DND-41 (cell line): ENCODE results near the gene TBC1D32.
"Not testable (repeated sequence)": the region's sequence is repeated elsewhere in the genome, so short reads cannot be mapped to it uniquely, and the experiment has no call there.

ENCODE experiments used
- ATAC-seq: fragments of 200-7000 bp; cut with Tn5 transposase; 3 replicates; pipeline ENCODE4 v1.9.1; 2021; ENCODE audit warnings: low read depth; ENCODE audit not compliant: insufficient read depth
- DNase-seq: peaks from one replicate; pipeline ENCODE4 v3.0.0-alpha.2; 2020
- H2AFZ ChIP-seq: 2 replicates; pipeline ENCODE4 v1.6.0; 2012; ENCODE audit warnings: low read depth, low read length
- H3K27ac ChIP-seq: 2 replicates; pipeline ENCODE4 v1.5.1; 2012; ENCODE audit warnings: low read length, inconsistent platforms
- H3K27me3 ChIP-seq: fragments of 200-600 bp; sonication (generic); 2 replicates; pipeline ENCODE4 v1.6.0; 2012; ENCODE audit warnings: low read length, mild to moderate bottlenecking, inconsistent platforms; ENCODE audit not compliant: insufficient read depth, poor library complexity
- H3K36me3 ChIP-seq: 2 replicates; pipeline ENCODE4 v1.5.1; 2012; ENCODE audit warnings: low read length, inconsistent platforms; ENCODE audit not compliant: insufficient read depth
- H3K4me1 ChIP-seq: 2 replicates; pipeline ENCODE4 v1.5.1; 2012; ENCODE audit warnings: mild to moderate bottlenecking, low read length; ENCODE audit not compliant: insufficient read depth
- H3K4me2 ChIP-seq: 2 replicates; pipeline ENCODE4 v1.6.0; 2012; ENCODE audit warnings: mild to moderate bottlenecking, moderate library complexity, low read length, inconsistent platforms; ENCODE audit not compliant: insufficient read depth
- H3K4me3 ChIP-seq, 2 experiments: fragments of 200-600 bp in 1 of 2; shearing (Covaris generic) in 1 of 2; 2 replicates each; pipeline ENCODE4 v1.5.1; 2012 to 2016; ENCODE audit warnings: inconsistent platforms in 2 of 2, low read length in 2 of 2, mild to moderate bottlenecking in 2 of 2, low read depth in 1 of 2, moderate library complexity in 1 of 2
- H3K79me2 ChIP-seq: 2 replicates; pipeline ENCODE4 v1.6.0; 2012; ENCODE audit warnings: low read length, inconsistent platforms; ENCODE audit not compliant: insufficient read depth
- H3K9ac ChIP-seq: 2 replicates; pipeline ENCODE4 v1.6.0; 2012; ENCODE audit warnings: low read depth, mild to moderate bottlenecking, inconsistent platforms, low read length, moderate library complexity
- H3K9me3 ChIP-seq: 2 replicates; pipeline ENCODE4 v1.5.1; 2012; ENCODE audit warnings: low read length, moderate library complexity, mild to moderate bottlenecking, inconsistent platforms; ENCODE audit not compliant: insufficient read depth, severe bottlenecking
- H4K20me1 ChIP-seq: 2 replicates; pipeline ENCODE4 v1.6.0; 2012; ENCODE audit warnings: low read length; ENCODE audit not compliant: insufficient read depth
- EZH2 ChIP-seq: IDR thresholded peaks from 3 replicates; pipeline ENCODE4 v1.6.1; 2012; ENCODE audit warnings: borderline replicate concordance, low read depth, mild to moderate bottlenecking, moderate library complexity, low read length, inconsistent platforms; ENCODE audit not compliant: severe bottlenecking
- TF ChIP-seq, protein P1 (sequence below): IDR thresholded peaks from 2 replicates; pipeline ENCODE4 v1.5.1; 2012; ENCODE audit warnings: borderline replicate concordance, low read length, moderate library complexity, mild to moderate bottlenecking; ENCODE audit not compliant: poor library complexity, severe bottlenecking; ENCODE audit errors: extremely low read depth

TBC1D32 gene

DNA sequence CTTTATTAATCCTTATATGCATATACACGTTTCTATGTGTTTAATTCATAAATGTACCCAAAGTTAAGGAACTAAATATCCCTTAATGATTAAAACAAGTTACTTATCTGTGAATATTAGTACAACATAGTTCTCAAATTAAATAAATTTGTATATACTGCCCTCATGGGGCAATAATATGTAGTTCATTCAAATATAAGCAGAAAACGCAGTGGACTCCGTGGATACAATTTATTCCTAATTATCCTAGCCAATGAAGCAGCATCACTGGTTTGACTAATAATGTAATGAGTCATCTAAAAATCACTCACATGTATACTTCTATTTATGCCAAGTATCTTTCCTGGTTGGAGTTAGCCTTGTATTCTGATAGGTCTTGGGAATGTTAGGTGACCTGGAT is 111.6 kb downstream of the TBC1D32 start:
- Histone ChIP-seq H3K79me2 (no peaks in the 10 kb centered on the region), H3K9me3 (no peaks in the 10 kb centered on the region), H3K27ac (no peak overlapping the region), H3K27me3 (no peaks in the 10 kb centered on the region), H3K4me2 (no peak overlapping the region), H3K4me3 (no peak overlapping the region), H4K20me1 (no peaks in the 10 kb centered on the region), H3K36me3 (peaks cover 26% of the 10 kb centered on the region; the same call in 1 of the 2 replicates), H2AFZ (no peak overlapping the region), H3K9ac (no peak overlapping the region), H3K4me1 (no peaks in the 10 kb centered on the region)
- DNase-seq: no peak
- TF ChIP-seq EZH2: no peak
- TF ChIP-seq, protein P1, sequence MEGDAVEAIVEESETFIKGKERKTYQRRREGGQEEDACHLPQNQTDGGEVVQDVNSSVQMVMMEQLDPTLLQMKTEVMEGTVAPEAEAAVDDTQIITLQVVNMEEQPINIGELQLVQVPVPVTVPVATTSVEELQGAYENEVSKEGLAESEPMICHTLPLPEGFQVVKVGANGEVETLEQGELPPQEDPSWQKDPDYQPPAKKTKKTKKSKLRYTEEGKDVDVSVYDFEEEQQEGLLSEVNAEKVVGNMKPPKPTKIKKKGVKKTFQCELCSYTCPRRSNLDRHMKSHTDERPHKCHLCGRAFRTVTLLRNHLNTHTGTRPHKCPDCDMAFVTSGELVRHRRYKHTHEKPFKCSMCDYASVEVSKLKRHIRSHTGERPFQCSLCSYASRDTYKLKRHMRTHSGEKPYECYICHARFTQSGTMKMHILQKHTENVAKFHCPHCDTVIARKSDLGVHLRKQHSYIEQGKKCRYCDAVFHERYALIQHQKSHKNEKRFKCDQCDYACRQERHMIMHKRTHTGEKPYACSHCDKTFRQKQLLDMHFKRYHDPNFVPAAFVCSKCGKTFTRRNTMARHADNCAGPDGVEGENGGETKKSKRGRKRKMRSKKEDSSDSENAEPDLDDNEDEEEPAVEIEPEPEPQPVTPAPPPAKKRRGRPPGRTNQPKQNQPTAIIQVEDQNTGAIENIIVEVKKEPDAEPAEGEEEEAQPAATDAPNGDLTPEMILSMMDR: no peak
- no peak for ATAC-seq

DNA sequence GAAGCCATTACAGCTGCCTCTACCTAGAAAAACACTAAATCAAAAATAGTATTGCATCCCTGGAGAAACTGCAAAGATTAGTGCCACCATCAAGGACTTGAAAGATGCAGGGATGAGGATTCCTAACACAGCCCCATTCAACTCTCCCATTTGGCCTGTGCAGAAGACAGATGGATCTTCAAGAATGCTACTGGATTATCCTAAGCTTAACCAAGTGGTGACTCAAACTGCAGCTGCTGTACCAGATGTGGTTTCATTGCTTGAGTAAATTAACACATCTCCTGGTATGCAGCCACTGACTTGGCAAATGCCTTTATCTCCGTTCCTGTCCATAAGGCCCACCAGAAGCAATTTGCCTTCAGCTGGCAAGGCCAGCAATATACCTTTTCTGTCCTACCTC is 117.4 kb downstream of the TBC1D32 start:
- TF ChIP-seq, protein P1: no peak
- TF ChIP-seq EZH2: no peak
- H2AFZ ChIP-seq: no peak overlapping the region
- peaks cover 31% of the 10 kb centered on the region for H3K9me3 ChIP-seq
- H3K4me2 ChIP-seq: no peak overlapping the region
- H3K79me2 ChIP-seq: no peaks in the 10 kb centered on the region
- H3K9ac ChIP-seq: no peak overlapping the region
- DNase-seq (no peak), ATAC-seq (no peak)
- no peak overlapping the region for H3K4me3 ChIP-seq
- H4K20me1 ChIP-seq: no peaks in the 10 kb centered on the region
- H3K36me3 ChIP-seq: peaks cover 47% of the 10 kb centered on the region
- H3K27me3 ChIP-seq: no peaks in the 10 kb centered on the region
- H3K27ac ChIP-seq: no peak overlapping the region
- no peaks in the 10 kb centered on the region for H3K4me1 ChIP-seq

DNA sequence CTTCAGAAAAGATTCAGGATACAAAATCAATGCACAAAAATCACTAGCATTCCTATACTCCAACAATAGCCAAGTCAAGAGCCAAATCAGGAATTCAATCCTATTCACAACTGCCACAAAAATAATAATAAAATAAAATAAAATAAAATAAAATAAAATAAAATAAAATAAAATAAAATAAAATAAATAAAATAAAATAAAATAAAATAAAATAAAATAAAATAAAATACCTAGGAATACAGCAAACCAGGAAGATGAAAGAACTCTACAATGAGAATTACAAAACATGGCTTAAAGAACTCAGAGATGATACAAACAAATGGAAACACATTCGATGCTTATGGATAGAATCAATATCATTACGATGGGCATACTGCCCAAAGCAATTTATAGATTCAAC is 120.9 kb downstream of the TBC1D32 start:
- not testable (repeated sequence) for H3K4me3 ChIP-seq, H3K79me2 ChIP-seq, H2AFZ ChIP-seq, H3K27me3 ChIP-seq, H4K20me1 ChIP-seq, H3K4me2 ChIP-seq, DNase-seq, H3K9ac ChIP-seq, ATAC-seq, H3K4me1 ChIP-seq, H3K27ac ChIP-seq
- Histone ChIP-seq H3K9me3 (peaks cover 31% of the 10 kb centered on the region), H3K36me3 (peaks cover 37% of the 10 kb centered on the region)

DNA sequence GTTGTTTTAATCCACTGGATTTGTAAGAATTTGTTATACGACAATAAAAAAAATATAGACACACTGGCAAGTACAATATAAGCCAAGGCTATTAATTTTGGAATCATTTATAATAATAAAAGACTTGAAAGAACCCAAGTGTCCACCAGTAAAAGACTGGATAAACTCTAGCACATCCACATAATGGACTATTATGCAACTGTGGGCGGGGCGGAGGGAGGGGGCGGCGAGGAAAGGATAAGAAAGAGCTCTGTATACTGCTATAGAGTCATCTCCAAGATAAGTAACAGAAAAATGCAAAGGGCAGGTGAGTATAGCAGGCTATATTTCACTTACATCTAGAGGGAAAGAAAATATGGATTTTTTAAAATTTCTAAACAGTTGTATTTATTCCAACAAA is 123.3 kb downstream of the TBC1D32 start:
- Histone ChIP-seq H3K27me3 (no peaks in the 10 kb centered on the region), H4K20me1 (no peaks in the 10 kb centered on the region), H3K9me3 (peaks cover 24% of the 10 kb centered on the region), H3K4me1 (no peaks in the 10 kb centered on the region), H3K9ac (no peak overlapping the region), H3K4me3 (no peak overlapping the region), H3K36me3 (peaks cover 31% of the 10 kb centered on the region), H3K79me2 (no peaks in the 10 kb centered on the region), H2AFZ (no peak overlapping the region), H3K4me2 (no peak overlapping the region), H3K27ac (no peak overlapping the region)
- DNase-seq: no peak
- TF ChIP-seq EZH2: no peak
- TF ChIP-seq, protein P1: no peak
- ATAC-seq: no peak
